IMR-90 (cell line): ENCODE results near the gene TAPT1.

ENCODE experiments used
- BHLHE40 ChIP-seq: fragments of 150-350 bp; IDR thresholded peaks from 2 replicates; pipeline ENCODE4 v1.6.1; 2016; ENCODE audit warnings: mild to moderate bottlenecking, low read depth, low read length
- MXI1 ChIP-seq: IDR thresholded peaks from 2 replicates; pipeline ENCODE4 v1.6.1; 2012; ENCODE audit warnings: low read depth, mild to moderate bottlenecking, low read length, moderate library complexity, borderline replicate concordance
- POLR2A ChIP-seq: IDR thresholded peaks from 2 replicates; pipeline ENCODE4 v1.6.1; 2012; ENCODE audit warnings: mild to moderate bottlenecking, low read depth, low read length
- RAD21 ChIP-seq: IDR thresholded peaks from 2 replicates; pipeline ENCODE4 v1.6.1; 2012; ENCODE audit warnings: low read length, improper control_type of control experiment
- RCOR1 ChIP-seq: IDR thresholded peaks from 2 replicates; pipeline ENCODE4 v1.6.1; 2012; ENCODE audit warnings: mild to moderate bottlenecking, low read length, improper control_type of control experiment; ENCODE audit not compliant: insufficient replicate concordance
- RFX5 ChIP-seq: IDR thresholded peaks from 2 replicates; pipeline ENCODE4 v1.8.0; 2012; ENCODE audit warnings: low read depth, mild to moderate bottlenecking, low read length, moderate library complexity
- TF ChIP-seq, protein P1 (sequence below): conservative IDR thresholded peaks from 2 replicates; pipeline ENCODE4 v1.5.1; 2012; ENCODE audit warnings: mild to moderate bottlenecking, low read depth, low read length, improper control_type of control experiment
- TF ChIP-seq, protein P2 (sequence below): fragments of 150-350 bp; IDR thresholded peaks from 2 replicates; pipeline ENCODE4 v1.6.1; 2017; ENCODE audit warnings: mild to moderate bottlenecking, antibody characterized with exemption, low read length, low read depth

DNA sequence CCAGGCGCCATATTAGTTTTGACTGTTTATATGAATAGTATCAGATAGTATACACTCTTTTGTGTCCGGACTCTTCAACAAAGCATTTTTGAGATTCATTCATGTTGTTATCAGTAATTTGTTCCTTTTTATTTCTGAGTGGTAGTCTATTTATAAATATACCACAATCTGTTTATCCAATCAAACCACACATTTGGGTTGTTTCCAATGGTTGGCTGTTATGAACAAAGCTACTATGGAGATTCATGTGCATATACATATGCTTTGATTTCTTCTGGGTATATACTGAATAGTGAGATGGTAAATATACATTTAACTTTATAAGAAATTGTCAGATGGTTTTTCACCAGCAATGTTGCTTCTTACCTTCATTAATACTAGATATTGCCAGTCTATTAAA is 36.8 kb upstream of the TAPT1 start:
- TF ChIP-seq, protein P1, sequence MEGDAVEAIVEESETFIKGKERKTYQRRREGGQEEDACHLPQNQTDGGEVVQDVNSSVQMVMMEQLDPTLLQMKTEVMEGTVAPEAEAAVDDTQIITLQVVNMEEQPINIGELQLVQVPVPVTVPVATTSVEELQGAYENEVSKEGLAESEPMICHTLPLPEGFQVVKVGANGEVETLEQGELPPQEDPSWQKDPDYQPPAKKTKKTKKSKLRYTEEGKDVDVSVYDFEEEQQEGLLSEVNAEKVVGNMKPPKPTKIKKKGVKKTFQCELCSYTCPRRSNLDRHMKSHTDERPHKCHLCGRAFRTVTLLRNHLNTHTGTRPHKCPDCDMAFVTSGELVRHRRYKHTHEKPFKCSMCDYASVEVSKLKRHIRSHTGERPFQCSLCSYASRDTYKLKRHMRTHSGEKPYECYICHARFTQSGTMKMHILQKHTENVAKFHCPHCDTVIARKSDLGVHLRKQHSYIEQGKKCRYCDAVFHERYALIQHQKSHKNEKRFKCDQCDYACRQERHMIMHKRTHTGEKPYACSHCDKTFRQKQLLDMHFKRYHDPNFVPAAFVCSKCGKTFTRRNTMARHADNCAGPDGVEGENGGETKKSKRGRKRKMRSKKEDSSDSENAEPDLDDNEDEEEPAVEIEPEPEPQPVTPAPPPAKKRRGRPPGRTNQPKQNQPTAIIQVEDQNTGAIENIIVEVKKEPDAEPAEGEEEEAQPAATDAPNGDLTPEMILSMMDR, result no peak
- TF ChIP-seq RFX5 (no peak), BHLHE40 (no peak), MXI1 (no peak), RAD21 (no peak), POLR2A (no peak), RCOR1 (no peak)
- TF ChIP-seq, protein P2, sequence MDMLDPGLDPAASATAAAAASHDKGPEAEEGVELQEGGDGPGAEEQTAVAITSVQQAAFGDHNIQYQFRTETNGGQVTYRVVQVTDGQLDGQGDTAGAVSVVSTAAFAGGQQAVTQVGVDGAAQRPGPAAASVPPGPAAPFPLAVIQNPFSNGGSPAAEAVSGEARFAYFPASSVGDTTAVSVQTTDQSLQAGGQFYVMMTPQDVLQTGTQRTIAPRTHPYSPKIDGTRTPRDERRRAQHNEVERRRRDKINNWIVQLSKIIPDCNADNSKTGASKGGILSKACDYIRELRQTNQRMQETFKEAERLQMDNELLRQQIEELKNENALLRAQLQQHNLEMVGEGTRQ, result no peak
